Liver (tissue), 9 donors: ENCODE measurements around the gene FEM1C. TPM values are rescaled to one million over a fixed set of nuclear protein-coding genes. Genes with fewer than 3 reads are reported as not detected.

Experiments used
- DNase-seq: peaks from one replicate; pipeline ENCODE4 v3.0.0-alpha.2; 2017; ENCODE audit warnings: low spot score
- H3K27ac ChIP-seq, 2 donors: one replicate each; pipeline ENCODE4 v1.7.0; 2013; ENCODE audit warnings: inconsistent platforms in 2 of 2, low read length in 2 of 2, control low read depth in 1 of 2, low read depth in 1 of 2, mild to moderate bottlenecking in 1 of 2
- H3K27me3 ChIP-seq, 4 donors: one replicate each; pipeline versions ENCODE4 v1.6.1 to v1.7.0; 2013; ENCODE audit warnings: low read length in 3 of 4, inconsistent platforms in 1 of 4, mild to moderate bottlenecking in 1 of 4, moderate library complexity in 1 of 4; ENCODE audit not compliant: control insufficient read depth in 4 of 4, insufficient read depth in 4 of 4
- H3K36me3 ChIP-seq, 4 donors: one replicate each; pipeline versions ENCODE4 v1.6.1 to v1.7.0; 2013; ENCODE audit warnings: low read length in 3 of 4, mild to moderate bottlenecking in 3 of 4, low read depth in 1 of 4, moderate library complexity in 1 of 4; ENCODE audit not compliant: control insufficient read depth in 4 of 4, insufficient read depth in 3 of 4
- H3K4me1 ChIP-seq, 4 donors: one replicate each; pipeline versions ENCODE4 v1.6.1 to v1.7.0; 2013; ENCODE audit warnings: low read length in 3 of 4, mild to moderate bottlenecking in 3 of 4, moderate library complexity in 1 of 4; ENCODE audit not compliant: control insufficient read depth in 4 of 4, insufficient read depth in 4 of 4
- H3K4me3 ChIP-seq, 3 donors: one replicate each; pipeline versions ENCODE4 v1.6.1 to v1.7.0; 2013; ENCODE audit warnings: low read length in 3 of 3, control low read depth in 1 of 3, low read depth in 1 of 3, mild to moderate bottlenecking in 1 of 3
- H3K9ac ChIP-seq, 2 donors: one replicate each; pipeline ENCODE4 v1.7.0; 2013; ENCODE audit warnings: low read length in 2 of 2, mild to moderate bottlenecking in 2 of 2, moderate library complexity in 2 of 2, control low read depth in 1 of 2, low read depth in 1 of 2
- H3K9me3 ChIP-seq, 4 donors: one replicate each; pipeline versions ENCODE4 v1.6.1 to v1.7.0; 2013; ENCODE audit warnings: low read length in 3 of 4; ENCODE audit not compliant: control insufficient read depth in 4 of 4
- EGR1 ChIP-seq, 2 donors: IDR thresholded peaks; 2 replicates each; pipeline ENCODE4 v1.6.1; 2016 to 2018; ENCODE audit warnings: antibody characterized with exemption in 2 of 2, low read depth in 2 of 2
- FOXA1 ChIP-seq: IDR thresholded peaks from 2 replicates; pipeline ENCODE4 v1.6.1; 2016; ENCODE audit warnings: antibody characterized with exemption
- FOXA2 ChIP-seq: IDR thresholded peaks from 2 replicates; pipeline ENCODE4 v1.6.1; 2016; ENCODE audit warnings: antibody characterized with exemption
- GABPA ChIP-seq, 2 donors: IDR thresholded peaks in 1 of 2; conservative IDR thresholded peaks in 1 of 2; 2 replicates each; pipeline ENCODE4 v1.6.1; 2016; ENCODE audit warnings: antibody characterized with exemption in 2 of 2, mild to moderate bottlenecking in 1 of 2, moderate library complexity in 1 of 2
- HNF4A ChIP-seq, 2 donors: conservative IDR thresholded peaks; 2 replicates each; pipeline ENCODE4 v1.6.1; 2016; ENCODE audit warnings: antibody characterized with exemption in 2 of 2, mild to moderate bottlenecking in 2 of 2
- HNF4G ChIP-seq: IDR thresholded peaks from 2 replicates; pipeline ENCODE4 v1.6.1; 2016; ENCODE audit warnings: antibody characterized with exemption
- JUND ChIP-seq, 2 donors: IDR thresholded peaks; 2 replicates each; pipeline ENCODE4 v1.6.1; 2016; ENCODE audit warnings: antibody characterized with exemption in 2 of 2
- NR2F2 ChIP-seq: IDR thresholded peaks from 2 replicates; pipeline ENCODE4 v1.6.1; 2016; ENCODE audit warnings: antibody characterized with exemption
- RAD21 ChIP-seq, 2 donors: IDR thresholded peaks; 2 replicates each; pipeline ENCODE4 v1.6.1; 2016; ENCODE audit warnings: antibody characterized with exemption in 2 of 2, mild to moderate bottlenecking in 2 of 2
- RXRA ChIP-seq, 2 donors: IDR thresholded peaks; 2 replicates each; pipeline ENCODE4 v1.6.1; 2017 to 2018; ENCODE audit warnings: antibody characterized with exemption in 2 of 2, mild to moderate bottlenecking in 1 of 2
- SP1 ChIP-seq: IDR thresholded peaks from 2 replicates; pipeline ENCODE4 v1.6.1; 2018; ENCODE audit warnings: antibody characterized with exemption, mild to moderate bottlenecking
- TAF1 ChIP-seq: conservative IDR thresholded peaks from 2 replicates; pipeline ENCODE4 v1.6.1; 2016; ENCODE audit warnings: antibody characterized with exemption, mild to moderate bottlenecking
- YY1 ChIP-seq: IDR thresholded peaks from 2 replicates; pipeline ENCODE4 v1.6.1; 2016; ENCODE audit warnings: antibody characterized with exemption, mild to moderate bottlenecking
- WGBS: extraction: QIAGEN DNeasy Blood & Tissue Kit; methylation state at CpG from one replicate; pipeline ENCODE4 v1.1.7; 2013; 5-methylcytosine and 5-hydroxymethylcytosine counted together
- polyA plus RNA-seq, 2 donors: library from polyadenylated mRNA; stranded (reverse) in 1 of 2; unstranded in 1 of 2; fragments of 200-250 nt in 1 of 2; fragments of >200 nt in 1 of 2; fragmentation: Nextera tagmentation in 1 of 2; extraction: Ambion mirVana in 1 of 2; gene quantifications; one replicate each; pipeline versions ENCODE4 v1.2.1 to v1.2.3, GENCODE V29; 2013 to 2015
- total RNA-seq, 2 donors: library from RNA; depleted of rRNA; stranded (reverse); fragments of >200 nt; gene quantifications; one replicate each; pipeline ENCODE4 v1.2.3, GENCODE V29; 2014
- TF ChIP-seq, protein P1 (sequence below): IDR thresholded peaks from 2 replicates; pipeline ENCODE4 v1.6.1; 2016; ENCODE audit warnings: antibody characterized with exemption
- TF ChIP-seq, protein P2 (sequence below): IDR thresholded peaks from 2 replicates; pipeline ENCODE4 v1.6.1; 2016; ENCODE audit warnings: antibody characterized with exemption, mild to moderate bottlenecking
- TF ChIP-seq, protein P3 (sequence below): IDR thresholded peaks from 2 replicates; pipeline ENCODE4 v1.6.1; 2016; ENCODE audit warnings: antibody characterized with exemption
- TF ChIP-seq, protein P4 (sequence below): fragments of 150-350 bp; IDR thresholded peaks from 2 replicates; pipeline ENCODE4 v1.5.1; 2017; ENCODE audit warnings: improper control_type of control experiment, low read depth, low read length; ENCODE audit not compliant: missing input control
- donor health status: healthy.
- donor health status: healthy.
- donor health status: healthy.
- donor health status: healthy.
- donor health status: healthy.

FEM1C gene
- total and polyA plus RNA-seq, 4 donors: 3.4 to 14.3 (median 8.8) TPM

DNA sequence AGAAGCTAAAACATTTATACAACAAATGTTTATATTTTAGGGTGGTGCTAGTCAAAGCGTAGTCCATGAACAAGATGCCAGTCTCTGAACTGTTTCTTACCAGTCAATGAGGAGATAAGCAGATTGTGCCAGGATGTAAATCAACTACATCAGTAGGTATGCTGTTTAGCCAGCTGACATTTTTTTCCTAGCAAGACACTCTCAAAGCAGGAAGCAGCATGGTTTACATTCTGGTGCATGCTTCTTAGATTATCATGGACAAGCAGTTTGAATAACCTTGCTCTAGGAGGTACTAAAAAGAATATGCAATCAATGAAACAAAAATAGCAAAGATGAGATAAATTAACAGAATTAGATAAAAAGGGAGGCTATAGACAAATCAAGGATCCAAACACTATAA is 40.7 kb upstream of the FEM1C start:
- no peak overlapping the region for H3K4me3 ChIP-seq
- H3K36me3 ChIP-seq: peaks cover 0 to 3% (median 0%) of the 10 kb centered on the region in 4 donors
- H3K9me3 ChIP-seq: no peaks in the 10 kb centered on the region
- H3K9ac ChIP-seq: no peak overlapping the region
- H3K27me3 ChIP-seq: no peaks in the 10 kb centered on the region
- H3K27ac ChIP-seq: no peak overlapping the region
- no peak for DNase-seq
- TF ChIP-seq HNF4G: no peak
- TF ChIP-seq JUND (IDR thresholded peaks at IDR 0.05): no peak
- TF ChIP-seq GABPA (IDR thresholded peaks at IDR 0.05 in 1 of 2, conservative IDR thresholded peaks at IDR 0.05 in 1 of 2): no peak
- no peak for TF ChIP-seq YY1
- no peak for TF ChIP-seq FOXA1
- TF ChIP-seq, protein P1, sequence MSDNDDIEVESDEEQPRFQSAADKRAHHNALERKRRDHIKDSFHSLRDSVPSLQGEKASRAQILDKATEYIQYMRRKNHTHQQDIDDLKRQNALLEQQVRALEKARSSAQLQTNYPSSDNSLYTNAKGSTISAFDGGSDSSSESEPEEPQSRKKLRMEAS: no peak
- TF ChIP-seq, protein P2, sequence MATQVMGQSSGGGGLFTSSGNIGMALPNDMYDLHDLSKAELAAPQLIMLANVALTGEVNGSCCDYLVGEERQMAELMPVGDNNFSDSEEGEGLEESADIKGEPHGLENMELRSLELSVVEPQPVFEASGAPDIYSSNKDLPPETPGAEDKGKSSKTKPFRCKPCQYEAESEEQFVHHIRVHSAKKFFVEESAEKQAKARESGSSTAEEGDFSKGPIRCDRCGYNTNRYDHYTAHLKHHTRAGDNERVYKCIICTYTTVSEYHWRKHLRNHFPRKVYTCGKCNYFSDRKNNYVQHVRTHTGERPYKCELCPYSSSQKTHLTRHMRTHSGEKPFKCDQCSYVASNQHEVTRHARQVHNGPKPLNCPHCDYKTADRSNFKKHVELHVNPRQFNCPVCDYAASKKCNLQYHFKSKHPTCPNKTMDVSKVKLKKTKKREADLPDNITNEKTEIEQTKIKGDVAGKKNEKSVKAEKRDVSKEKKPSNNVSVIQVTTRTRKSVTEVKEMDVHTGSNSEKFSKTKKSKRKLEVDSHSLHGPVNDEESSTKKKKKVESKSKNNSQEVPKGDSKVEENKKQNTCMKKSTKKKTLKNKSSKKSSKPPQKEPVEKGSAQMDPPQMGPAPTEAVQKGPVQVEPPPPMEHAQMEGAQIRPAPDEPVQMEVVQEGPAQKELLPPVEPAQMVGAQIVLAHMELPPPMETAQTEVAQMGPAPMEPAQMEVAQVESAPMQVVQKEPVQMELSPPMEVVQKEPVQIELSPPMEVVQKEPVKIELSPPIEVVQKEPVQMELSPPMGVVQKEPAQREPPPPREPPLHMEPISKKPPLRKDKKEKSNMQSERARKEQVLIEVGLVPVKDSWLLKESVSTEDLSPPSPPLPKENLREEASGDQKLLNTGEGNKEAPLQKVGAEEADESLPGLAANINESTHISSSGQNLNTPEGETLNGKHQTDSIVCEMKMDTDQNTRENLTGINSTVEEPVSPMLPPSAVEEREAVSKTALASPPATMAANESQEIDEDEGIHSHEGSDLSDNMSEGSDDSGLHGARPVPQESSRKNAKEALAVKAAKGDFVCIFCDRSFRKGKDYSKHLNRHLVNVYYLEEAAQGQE: no peak
- no peak for TF ChIP-seq NR2F2
- TF ChIP-seq HNF4A (conservative IDR thresholded peaks at IDR 0.05): no peak
- TF ChIP-seq, protein P3, sequence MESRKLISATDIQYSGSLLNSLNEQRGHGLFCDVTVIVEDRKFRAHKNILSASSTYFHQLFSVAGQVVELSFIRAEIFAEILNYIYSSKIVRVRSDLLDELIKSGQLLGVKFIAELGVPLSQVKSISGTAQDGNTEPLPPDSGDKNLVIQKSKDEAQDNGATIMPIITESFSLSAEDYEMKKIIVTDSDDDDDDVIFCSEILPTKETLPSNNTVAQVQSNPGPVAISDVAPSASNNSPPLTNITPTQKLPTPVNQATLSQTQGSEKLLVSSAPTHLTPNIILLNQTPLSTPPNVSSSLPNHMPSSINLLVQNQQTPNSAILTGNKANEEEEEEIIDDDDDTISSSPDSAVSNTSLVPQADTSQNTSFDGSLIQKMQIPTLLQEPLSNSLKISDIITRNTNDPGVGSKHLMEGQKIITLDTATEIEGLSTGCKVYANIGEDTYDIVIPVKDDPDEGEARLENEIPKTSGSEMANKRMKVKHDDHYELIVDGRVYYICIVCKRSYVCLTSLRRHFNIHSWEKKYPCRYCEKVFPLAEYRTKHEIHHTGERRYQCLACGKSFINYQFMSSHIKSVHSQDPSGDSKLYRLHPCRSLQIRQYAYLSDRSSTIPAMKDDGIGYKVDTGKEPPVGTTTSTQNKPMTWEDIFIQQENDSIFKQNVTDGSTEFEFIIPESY: no peak
- TF ChIP-seq RXRA (IDR thresholded peaks at IDR 0.05): no peak
- no peak for TF ChIP-seq EGR1 (IDR thresholded peaks at IDR 0.05; ENCODE audit: low read depth in 2 of 2)
- TF ChIP-seq RAD21 (IDR thresholded peaks at IDR 0.05): no peak
- no peak for TF ChIP-seq FOXA2
- 100% methylated on average over 1 of the region's 1 CpG for WGBS
- no peaks in the 10 kb centered on the region for H3K4me1 ChIP-seq

DNA sequence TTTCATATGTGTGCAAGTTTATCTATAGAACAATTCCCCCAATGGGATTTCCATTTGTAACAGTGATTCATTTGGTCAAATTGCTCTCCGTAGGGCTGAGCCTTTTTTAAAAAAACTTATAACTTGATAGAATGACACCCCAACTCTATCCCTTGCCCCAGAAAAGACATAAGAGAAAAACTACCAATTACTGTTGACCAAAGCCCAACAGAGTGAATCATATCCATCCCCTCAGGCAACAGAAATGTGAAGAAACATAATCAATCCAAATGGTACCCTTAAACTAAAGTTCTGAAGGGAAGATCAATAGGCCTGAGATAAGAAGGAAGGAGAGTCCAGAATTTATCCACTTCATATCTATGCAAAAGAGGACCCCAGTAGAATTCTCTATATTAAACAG is 39.9 kb upstream of the FEM1C start:
- no peak for DNase-seq
- H3K27ac ChIP-seq: no peak overlapping the region
- H3K36me3 ChIP-seq: peaks cover 0 to 3% (median 0%) of the 10 kb centered on the region in 4 donors
- H3K4me1 ChIP-seq: no peaks in the 10 kb centered on the region
- WGBS: 97% methylated on average over 1 of the region's 1 CpG
- TF ChIP-seq GABPA (IDR thresholded peaks at IDR 0.05 in 1 of 2, conservative IDR thresholded peaks at IDR 0.05 in 1 of 2): no peak
- TF ChIP-seq EGR1 (IDR thresholded peaks at IDR 0.05; ENCODE audit: low read depth in 2 of 2): no peak
- no peak for TF ChIP-seq JUND (IDR thresholded peaks at IDR 0.05)
- TF ChIP-seq FOXA2: no peak
- TF ChIP-seq, protein P2: no peak
- TF ChIP-seq TAF1: no peak
- TF ChIP-seq RXRA (IDR thresholded peaks at IDR 0.05): no peak
- TF ChIP-seq, protein P3: no peak
- TF ChIP-seq NR2F2: no peak
- no peak for TF ChIP-seq SP1
- TF ChIP-seq, protein P4, sequence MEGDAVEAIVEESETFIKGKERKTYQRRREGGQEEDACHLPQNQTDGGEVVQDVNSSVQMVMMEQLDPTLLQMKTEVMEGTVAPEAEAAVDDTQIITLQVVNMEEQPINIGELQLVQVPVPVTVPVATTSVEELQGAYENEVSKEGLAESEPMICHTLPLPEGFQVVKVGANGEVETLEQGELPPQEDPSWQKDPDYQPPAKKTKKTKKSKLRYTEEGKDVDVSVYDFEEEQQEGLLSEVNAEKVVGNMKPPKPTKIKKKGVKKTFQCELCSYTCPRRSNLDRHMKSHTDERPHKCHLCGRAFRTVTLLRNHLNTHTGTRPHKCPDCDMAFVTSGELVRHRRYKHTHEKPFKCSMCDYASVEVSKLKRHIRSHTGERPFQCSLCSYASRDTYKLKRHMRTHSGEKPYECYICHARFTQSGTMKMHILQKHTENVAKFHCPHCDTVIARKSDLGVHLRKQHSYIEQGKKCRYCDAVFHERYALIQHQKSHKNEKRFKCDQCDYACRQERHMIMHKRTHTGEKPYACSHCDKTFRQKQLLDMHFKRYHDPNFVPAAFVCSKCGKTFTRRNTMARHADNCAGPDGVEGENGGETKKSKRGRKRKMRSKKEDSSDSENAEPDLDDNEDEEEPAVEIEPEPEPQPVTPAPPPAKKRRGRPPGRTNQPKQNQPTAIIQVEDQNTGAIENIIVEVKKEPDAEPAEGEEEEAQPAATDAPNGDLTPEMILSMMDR: no peak
- TF ChIP-seq FOXA1: no peak
- TF ChIP-seq, protein P1: no peak
- no peak for TF ChIP-seq RAD21 (IDR thresholded peaks at IDR 0.05)
- no peak for TF ChIP-seq HNF4A (conservative IDR thresholded peaks at IDR 0.05)
- TF ChIP-seq YY1: no peak
- no peak for TF ChIP-seq HNF4G
- H3K9ac ChIP-seq: no peak overlapping the region
- no peak overlapping the region for H3K4me3 ChIP-seq
- no peaks in the 10 kb centered on the region for H3K27me3 ChIP-seq
- no peaks in the 10 kb centered on the region for H3K9me3 ChIP-seq
